HG02588 (cell line): ENCODE results near the gene SH2D2A.
"Not testable (repeated sequence)": the region's sequence is repeated elsewhere in the genome, so short reads cannot be mapped to it uniquely, and the experiment has no call there.

Source experiments
- ATAC-seq: cut with Tn5 transposase; IDR thresholded peaks from one replicate; pipeline ENCODE4 v1.9.1; 2021; ENCODE audit warnings: mild to moderate bottlenecking, moderate library complexity; ENCODE audit not compliant: unreplicated experiment

The SH2D2A gene

DNA sequence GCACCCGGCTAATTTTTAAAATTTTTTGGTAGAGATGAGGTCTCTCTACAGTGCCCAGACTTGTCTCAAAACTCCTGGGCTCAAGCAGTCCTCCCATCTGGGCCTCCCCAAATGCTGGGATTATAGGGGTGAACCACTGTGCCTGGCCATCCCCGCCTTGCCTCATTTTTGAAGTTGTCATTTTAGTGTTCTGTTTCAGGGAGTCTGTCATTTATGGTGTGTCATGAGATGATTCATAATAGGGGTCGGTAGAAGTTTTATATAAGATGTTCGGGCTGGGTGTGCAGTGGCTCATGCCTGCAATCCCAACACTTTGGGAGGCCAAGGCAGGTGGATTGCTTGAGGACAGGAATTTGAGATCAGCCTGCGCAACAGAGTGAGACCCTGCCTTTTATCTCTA lies 40.8 kb downstream of the SH2D2A start:
- ATAC-seq = no peak

DNA sequence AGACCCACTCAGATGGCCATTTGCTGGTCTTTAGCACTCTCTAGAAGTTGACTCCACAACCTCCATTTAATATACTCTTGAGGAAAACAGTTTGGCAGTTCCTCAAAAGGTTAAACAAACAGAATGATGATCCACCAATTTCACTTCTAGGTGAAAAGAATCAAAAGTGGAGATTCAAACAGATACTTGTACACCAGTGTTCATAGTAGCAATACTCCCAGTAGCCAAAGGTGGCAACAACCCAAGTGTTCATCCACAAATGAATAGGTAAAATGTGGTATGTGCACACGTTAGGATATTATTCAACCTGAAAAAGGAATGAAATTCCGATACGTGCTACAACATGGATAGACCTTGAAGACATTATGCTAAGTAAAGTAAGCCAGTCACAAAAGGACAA lies 43.0 kb downstream of the SH2D2A start:
- no peak for ATAC-seq

DNA sequence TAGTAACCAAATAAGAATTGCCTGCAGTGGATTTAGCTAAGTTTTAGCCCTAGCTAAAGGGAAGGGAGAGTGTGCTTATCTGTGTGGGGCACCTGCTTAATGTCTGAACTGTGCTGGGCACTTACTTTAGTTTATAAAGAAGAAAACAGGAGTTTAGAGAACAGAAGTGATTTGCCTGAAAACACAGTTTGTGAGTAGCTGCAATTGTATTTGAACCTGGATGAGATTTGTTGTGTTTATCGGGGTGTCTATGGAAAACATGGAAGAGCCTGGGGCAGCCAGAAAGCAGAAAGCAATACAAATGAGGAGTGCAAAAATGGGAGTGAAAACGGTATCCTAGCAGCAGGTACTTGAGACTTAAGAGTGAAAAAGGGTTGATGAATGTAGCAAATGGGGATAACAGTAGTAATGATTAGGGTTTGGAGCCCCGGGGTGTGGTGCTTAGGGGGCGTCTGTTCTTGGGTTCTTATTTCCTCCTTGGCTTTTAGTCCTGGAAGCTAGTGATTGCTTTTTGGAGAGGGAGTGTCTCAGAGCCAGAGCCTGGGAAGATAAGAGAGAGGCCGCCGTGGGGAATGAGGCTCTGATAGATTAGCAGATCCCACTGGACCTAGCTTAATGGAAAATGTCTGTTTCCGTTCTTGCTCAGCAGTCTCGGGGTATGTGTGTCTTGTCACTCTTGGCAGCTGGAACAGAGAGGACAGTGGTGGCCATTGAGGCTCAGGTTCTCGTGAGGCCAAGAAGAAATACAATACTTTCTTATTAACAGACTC lies 43.7 kb downstream of the SH2D2A start:
- no peak for ATAC-seq

DNA sequence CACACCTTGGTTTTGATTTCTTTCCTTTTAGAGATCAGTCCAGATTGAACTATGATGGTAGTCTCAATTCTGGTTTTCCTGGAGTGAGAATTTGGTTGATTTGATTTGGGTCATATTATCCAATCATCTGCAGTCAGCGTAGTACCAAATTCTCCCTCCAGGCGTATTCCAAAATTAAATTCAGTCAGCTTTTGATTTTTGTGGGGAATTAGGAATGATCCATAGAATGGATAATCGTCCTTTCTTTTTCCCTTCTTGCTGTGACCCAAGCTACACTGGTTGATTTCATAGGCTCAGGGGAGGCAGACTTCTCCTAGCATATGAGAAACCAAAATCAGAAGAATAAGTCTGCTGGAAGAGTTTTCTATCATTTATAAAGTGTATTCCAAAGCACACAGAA lies 44.4 kb downstream of the SH2D2A start:
- no peak for ATAC-seq

DNA sequence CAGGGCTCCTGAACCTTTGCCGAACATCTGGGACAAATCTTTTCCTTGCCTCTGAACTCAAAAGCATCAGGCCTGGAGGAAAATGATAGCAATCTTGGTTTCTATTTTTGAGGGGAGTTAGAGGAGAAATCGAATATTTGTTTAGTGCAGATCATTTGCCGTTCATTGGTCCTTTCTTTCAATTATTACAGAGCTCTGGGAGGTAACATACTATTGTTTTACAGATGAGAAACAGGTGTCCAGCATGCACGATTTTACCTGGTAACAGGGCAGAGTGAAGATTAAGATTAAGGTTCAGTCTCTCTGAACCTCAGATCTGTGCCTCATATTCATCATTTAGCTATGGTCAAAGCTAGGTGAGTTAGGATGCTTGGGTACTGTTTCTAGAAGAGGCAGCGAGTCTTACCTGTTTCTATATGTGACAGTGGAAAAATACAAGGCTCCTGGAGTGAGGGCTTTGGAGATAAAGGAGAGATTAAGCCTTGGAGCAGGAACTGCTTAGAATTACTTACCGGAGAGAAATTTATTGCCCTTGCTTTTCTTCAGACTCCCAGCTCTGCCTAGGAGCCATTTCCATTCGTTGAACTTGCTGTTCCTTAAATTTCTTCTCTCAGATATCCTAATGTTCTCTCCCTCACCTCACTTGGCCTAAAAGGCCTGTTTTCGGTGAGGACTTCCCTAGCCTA lies 47.9 kb downstream of the SH2D2A start:
- no peak for ATAC-seq

DNA sequence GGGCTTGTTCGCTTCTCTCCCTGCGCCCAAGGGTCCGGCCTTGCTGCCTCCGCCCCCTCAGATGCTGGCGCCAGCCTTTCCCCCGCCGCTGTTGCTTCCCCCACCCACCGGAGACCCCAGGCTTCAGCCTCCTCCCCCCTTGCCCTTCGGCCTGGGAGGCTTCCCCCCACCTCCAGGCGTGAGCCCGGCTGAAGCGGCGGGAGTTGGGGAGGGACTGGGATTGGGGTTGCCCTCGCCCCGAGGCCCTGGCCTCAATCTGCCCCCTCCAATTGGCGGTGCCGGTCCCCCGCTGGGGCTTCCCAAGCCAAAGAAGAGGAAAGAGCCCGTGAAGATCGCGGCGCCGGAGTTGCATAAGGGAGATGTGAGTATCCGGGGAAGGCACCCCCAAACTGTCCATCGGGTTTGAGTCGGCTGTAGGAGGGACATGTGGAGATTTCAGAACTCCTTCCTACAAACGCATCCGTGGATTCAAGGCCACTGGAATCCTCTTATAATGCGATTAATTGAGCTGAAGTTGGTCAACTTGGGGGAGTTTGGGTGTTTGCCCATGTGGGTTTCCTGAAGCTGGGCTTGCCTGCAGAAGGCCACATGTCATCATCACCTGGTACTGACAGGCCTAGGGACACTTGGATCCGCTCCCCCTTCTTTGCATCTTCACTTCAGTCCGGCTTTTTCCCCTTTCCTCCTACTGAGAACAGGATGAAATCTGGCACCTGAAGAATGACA lies 48.6 kb downstream of the SH2D2A start:
- ATAC-seq = peak; percentile 3

DNA sequence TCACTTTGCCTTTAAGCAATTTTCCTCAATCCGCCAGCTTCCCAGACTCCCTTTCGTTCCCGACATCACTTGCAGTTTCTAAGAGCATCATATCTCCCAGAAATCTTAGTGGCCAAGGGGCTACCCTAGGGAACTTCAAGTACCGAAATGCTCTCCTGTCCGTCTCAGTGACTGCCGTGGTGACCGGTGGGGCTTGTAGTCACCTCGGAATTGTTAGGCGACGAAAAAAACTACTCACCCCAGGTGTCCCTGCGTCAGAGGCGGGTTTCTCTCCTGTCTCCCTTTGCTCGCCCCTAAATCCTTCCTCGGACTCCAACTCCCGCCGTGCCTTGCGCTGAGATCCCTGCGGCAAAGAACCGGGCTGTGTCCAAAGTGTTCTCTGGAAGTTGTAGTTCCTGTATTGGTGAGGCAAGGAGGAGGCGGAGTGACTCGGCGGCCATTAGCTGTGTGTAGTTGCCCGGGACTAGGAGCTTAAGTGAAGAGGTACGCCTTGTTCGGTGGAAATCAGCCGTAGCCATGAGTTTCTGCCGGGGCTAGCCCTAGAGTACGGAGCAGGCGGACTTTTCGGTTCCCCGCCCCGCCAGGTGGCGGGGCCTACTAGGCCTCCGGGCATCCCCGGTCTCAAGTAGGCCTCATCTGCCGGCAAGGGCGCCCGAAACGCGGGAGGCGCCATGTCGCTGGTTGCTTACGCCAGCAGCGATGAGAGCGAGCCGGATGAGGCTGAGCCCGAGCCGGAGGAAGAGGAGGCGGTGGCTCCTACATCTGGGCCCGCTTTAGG lies 49.4 kb downstream of the SH2D2A start, which contains the start of gene PRCC:
Gene PRCC (plus strand): TSS at position 435 of the 778 bp plus-strand sequence. CDS start 237 bp downstream, at position 672.
- ATAC-seq = peak; percentile 88

DNA sequence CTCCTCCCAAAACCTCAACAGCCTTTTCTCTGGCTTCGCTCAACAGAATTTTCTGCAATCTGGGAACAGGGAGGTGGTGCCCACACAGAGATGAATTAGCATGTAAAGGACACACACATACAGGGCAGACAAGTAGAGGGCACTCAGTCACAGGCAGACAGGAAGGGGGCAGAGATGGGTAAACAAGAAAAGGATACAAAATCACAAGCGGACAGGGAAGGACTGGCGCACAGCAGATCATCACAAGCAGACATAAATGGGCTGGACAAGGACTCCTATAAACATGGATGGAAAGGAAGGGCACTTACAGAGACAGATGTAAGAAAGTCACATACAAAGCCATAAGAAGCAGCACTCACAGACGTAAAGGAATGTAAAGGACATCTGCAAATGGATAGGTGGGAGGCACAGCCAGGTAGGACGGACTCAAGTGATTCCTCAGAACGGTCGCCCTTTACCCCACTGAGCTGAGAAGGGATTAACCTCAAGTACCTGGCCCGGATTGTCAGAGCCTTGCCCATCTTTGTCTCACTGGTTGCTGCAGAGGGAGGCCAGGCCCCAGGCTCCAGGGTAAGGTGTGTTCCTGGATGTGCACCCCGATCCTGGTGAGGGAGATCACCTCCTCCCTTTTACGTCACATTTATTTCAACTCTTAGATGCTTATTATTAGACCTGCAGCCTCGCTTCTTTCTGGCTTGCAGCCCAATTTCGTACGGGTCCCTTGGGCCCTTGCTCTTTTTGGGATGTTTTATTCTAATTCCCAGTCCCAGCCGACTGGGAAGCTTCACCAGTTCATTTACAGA lies 50.1 kb downstream of the SH2D2A start:
- peak; percentile 3 for ATAC-seq

DNA sequence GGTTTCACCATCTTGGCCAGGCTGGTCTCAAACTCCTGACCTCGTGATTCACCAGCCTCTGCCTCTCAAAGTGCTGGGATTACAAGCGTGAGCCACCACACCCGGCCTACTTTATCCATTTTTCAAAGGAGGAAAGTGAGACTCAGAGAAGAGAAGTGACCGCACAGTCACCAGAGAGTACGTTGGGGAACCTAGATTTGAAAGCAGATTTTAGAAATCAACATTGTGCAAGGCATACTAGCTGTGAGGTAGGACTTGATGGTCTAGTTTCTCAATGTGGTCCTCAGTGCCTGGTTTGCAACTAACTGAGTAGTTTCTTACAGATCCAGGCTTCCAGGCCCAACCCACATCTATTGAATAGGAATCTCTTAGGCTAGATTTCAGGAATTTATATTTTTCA lies 51.0 kb downstream of the SH2D2A start:
- no peak for ATAC-seq

DNA sequence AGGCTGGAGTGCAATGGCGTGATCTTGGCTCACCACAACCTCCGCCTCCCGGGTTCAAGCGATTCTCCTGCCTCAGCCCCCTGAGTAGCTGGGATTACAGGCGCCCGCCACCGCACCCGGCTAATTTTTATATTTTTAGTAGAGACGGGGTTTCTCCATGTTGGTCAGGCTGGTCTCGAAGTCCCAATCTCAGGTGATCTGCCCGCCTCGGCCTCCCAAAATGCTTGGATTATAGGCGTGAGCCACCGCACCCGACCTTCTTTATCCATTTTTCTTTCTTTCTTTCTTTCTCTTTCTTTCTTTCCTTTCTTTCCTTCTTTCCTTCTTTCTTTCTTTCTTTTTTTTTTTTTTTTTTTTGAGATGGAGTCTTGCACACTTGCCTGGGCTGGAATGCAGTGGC lies 51.5 kb downstream of the SH2D2A start:
- not testable (repeated sequence) for ATAC-seq

DNA sequence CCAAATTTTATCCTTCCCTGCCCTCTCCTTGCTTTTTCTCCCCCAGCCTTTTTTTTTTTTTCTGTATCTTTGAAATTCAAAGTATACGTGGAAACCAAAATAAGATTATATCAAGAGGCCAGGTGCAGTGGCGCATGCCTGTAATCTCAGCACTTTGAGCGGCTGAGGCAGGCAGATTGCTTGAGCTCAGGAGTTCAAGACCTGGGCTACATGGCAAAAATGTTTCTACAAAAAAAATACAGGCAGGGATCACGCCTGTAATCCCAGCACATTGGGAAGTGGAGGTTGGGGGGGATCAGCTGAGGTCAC lies 55.9 kb downstream of the SH2D2A start:
- no peak for ATAC-seq

DNA sequence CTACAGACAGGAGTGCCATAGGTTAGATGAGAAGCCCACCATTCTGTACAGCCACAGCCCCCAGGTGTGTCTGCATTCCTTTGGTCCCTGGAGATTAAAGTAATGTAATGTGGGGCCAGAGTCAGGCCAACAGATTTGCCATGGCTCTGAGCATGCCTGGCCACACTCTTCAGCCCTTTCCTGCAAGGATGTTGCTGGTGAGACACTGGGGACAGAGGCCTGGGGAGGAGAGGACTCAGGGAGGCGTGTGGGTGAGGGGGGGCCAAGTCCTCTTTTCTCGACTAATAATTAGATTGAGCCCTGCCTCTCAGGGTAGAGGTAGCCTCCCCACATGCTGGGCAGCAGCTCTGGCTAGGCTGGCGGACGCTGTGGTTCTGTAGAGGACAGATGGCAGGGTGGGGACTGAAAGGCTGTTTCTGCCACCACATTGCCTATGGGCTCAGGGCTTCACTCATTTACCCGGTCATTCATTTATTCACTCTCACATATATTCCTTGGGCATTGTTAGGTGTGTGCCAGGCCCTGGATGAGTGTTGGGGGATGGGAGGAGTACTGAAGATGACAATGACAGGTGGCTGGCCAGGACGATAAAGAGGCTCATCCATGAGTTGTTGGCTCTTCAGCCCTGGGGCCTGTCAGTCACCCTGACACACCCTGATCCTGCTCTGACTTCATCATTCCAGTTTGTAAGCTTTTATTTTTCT lies 56.4 kb downstream of the SH2D2A start:
- ATAC-seq = no peak

DNA sequence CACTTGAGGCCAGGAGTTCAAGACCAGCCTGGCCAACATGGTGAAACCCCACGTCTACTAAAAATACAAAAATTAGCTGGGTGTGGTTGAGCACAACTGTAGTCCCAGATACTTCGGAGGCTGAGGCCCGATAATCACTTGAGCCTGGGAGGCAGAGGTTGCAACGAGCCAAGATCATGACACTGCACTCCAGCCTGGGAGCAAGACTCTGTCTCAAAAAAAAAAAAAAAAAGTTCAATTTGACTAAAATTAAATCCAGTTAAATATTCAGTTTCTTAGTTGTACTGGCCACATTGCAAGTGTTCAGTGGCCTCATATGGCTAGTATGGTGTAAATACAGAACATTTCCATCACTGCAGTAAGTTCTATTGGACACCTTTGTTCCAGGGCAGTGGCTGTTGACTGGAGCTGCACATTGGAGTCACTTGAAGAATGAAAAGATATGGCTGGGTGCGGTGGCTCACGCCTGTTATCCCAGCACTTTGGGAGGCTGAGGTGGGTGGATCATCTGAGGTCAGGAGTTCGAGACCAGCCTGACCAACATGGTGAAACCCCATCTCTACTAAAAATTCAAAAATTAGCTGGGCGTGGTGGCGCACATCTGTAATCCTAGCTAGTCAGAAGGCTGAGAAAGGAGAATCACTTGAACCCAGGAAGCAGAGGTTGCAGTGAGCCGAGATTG lies 58.9 kb downstream of the SH2D2A start:
- ATAC-seq = not testable (repeated sequence)

DNA sequence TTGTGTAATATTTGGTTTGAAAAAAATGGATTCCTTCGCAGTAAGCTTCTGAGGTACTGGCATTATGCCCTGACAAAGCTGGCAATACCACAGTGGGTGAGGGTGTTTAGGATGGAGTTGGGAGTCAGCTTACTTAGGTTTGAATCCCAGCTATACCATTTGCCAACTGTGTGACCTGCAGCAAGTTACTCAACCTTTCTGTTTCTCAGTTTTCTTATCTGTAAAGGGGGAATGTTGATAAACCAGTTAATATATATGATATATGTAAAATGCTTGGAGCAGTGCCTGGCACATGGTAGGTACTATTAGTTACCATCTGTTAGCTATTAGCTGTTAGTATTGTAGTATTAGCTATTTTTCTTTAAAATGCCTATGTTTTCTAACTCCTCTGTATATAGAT lies 60.3 kb downstream of the SH2D2A start:
- no peak for ATAC-seq
